HG03280 (cell line): ENCODE measurements around the gene HERC3.

Experiments used
- ATAC-seq: cut with Tn5 transposase; IDR thresholded peaks from one replicate; pipeline ENCODE4 v1.9.1; 2021; ENCODE audit warnings: mild to moderate bottlenecking, moderate library complexity; ENCODE audit not compliant: unreplicated experiment

Gene HERC3

DNA sequence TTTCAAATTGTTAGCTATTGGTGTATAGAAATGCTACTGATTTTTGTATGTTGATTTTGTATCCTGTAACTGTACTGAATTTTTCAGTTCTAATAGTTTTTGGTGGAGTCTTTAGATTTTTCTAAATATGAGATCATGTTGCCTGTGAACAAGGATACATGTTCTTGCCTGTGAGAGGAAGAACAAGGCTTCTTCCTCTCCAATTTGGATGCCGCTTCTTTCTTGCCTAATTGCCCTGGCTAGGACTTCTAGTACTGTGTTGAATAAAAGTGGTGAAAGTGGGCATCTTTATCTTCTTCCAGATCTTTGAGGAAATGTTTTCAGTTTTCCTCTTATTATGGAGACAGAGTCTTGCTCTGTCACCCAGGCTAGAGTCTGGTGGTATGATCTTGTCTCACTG, 121.5 kb downstream of the HERC3 start:
- no peak for ATAC-seq

GRCh38 chr4:88718098-88718497, 125.8 kb downstream of the HERC3 start:
- no peak for ATAC-seq

GRCh38 chr4:88719381-88719780, 127.1 kb downstream of the HERC3 start:
- ATAC-seq, result no peak

GRCh38 chr4:88720451-88721428, 128.5 kb downstream of the HERC3 start:
- ATAC-seq, result no peak

DNA sequence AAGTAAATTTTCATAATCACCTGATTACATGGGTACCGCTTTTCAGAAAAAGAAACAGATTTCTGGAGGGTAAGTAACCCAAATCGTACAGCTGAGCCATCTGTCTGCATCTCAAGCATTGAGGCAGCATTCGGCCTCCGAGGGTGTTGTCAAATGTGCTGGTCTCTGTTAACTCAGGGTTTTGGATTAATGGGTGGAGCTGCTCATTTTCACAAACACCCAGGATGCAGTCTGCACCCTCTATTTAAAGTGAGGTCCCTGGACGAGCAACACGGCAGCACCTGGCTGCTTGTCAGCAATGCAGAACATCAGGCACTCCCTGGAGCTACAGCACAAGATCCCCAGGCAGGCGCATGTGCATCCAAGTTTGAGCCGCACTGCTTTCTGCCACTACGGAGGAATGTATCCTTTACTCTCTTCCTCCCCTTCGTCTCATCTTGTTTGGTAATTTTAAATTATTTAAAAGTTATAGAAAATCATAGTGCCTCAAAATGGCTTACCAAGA, 130.0 kb downstream of the HERC3 start:
- no peak for ATAC-seq

- no peak for ATAC-seq
Measured at GRCh38 chr4:88722828-88723227, 130.5 kb downstream of the HERC3 start.

DNA sequence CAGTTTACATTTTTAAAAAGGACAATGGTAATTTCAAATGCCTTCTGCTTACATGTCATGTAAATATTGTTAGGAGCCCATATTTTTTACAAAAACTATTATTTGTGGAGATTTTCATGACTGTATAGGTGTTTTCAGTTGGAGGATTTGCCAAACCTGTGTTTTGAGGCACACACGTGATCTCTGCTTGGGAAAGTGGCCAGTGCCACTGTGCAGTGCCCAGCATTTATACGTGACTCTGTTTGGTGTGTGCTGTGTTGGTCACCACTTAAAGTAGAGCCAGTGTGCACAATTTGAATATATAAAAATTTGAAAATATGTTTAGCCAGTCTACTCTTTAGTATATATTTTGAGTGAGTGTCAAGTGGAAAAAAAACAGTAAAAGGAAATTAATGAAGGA, 132.1 kb downstream of the HERC3 start:
- ATAC-seq, result no peak

DNA sequence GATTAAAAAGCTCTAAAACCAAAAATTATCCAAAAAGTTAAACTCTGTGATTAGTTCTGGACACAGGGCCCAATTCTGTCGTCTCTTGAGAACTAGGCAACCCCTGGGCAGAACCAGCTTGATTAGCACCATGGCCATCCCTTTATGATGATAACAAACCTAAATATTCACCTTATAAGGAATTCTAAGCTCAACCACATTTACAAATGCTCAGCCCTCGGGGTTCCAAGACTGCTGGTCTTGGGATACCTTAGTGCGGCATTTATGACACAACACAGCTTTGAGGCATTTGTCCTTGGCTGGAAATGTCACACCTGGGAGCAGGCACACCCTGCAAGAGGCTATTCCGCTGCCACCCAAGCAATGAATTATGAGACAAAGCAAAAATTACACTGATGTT, 132.9 kb downstream of the HERC3 start:
- no peak for ATAC-seq

DNA sequence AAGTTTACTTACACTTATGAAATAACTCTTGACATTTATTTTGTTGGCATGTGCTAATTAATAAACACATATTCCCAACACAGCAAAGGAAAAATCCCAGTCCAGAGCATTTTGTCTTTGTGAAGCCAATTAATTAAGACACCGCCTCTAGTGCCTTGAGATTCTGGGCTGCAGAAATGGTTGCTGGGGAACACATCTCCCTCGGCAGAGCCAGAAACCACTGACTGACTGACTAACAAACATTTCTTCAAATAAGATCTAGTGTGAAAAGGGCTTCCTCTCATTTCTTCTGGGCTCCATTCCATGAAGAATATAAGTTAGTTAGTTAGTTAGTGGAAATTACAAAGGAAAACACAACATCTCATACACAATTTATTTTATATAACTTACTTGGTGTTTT, 133.7 kb downstream of the HERC3 start:
- no peak for ATAC-seq

DNA sequence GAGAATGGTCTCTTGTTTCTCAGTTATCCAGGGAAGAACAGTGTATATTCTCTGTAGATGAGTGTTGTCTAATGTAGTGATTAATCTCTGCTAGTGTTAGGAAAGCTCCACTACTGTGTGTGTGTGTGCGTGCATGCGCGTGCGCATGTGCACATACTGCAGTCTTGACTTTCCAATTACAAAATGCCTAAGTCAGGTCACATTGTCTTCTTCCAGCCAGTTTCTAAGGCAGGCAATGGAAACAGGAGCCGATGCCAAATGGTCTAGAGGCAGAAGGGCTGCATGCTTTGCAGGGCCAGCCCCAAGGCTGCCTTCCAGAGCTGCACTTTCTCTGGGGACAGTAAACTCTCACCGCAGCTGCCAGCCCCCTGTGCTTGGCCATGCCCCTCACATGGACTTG, 135.9 kb downstream of the HERC3 start:
- ATAC-seq, result no peak

- no peak for ATAC-seq
Measured at GRCh38 chr4:88729146-88729760, 137.0 kb downstream of the HERC3 start.

GRCh38 chr4:88730811-88731210, 138.5 kb downstream of the HERC3 start:
- no peak for ATAC-seq

DNA sequence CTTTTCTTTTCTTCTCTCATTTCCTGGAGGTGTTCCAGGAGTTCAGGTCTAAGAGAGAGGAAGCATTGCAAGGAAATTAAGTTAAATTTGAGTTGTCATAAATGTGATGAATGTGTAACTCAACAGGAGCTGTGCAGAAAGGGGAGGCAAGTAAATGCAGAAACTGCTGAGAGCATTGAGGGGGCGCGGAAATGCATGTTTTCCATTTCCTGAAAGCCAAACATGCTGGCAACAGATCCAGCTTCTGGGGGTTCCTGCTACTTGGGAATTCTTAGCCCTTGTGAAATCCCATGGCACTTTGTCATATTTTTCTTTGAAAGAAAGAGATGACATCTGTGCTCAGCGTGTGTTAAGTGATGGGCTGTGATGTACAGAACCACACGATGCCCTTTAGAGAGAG, 139.1 kb downstream of the HERC3 start:
- no peak for ATAC-seq

DNA sequence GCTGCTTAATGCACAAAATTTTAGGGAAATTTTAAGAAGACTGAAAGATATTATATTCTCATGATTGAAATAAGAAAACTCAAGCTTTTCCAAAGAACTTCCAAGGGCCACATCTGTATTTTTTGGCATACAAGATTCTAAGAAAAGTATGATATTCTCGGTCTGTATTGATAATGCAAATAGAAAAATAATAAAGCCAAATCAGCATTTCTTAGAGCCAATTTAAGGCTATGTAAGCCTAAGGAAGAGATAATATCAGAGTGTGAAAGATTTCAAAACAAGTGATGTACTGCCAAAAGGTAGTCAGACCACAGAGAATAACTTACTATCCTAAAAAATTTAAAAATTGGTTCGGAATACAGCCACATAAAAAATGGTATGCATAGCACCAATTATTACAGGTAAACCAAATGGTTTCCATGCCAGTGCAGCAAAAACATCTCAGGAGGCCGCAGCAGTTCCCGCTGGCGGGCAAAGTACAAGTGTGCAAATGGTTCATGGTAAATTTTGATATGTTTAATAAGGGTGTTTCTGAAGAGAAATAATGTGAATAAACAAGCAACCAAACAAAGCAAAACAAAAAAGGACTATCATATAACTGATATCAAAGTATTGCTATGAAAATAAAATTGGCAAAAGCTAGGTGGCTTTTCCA, 140.6 kb downstream of the HERC3 start:
- ATAC-seq, result no peak

GRCh38 chr4:88734403-88734949, 142.2 kb downstream of the HERC3 start:
- ATAC-seq, result no peak

DNA sequence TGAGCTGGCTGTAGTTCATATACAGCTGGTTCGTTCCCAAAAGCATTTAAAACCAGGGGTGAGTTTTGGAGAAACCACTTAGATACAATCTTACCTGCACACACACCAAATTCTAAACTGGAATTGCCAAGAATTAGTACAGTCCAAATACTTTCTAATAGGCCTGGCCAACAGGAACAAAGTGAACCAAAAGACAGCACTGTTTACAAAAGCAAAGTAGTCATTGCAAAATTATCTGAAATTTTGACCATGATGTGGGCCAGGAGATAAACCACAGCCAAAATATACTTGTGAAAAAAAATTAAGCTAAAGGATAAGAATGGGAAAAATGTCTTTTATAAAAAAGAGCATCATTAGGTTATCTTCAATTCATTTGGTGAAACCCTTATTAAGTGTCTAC, 143.3 kb downstream of the HERC3 start:
- ATAC-seq, result no peak

- ATAC-seq, result no peak
Measured at GRCh38 chr4:88736264-88736663, 144.0 kb downstream of the HERC3 start.

GRCh38 chr4:88737307-88737941, 145.1 kb downstream of the HERC3 start:
- ATAC-seq, result no peak

DNA sequence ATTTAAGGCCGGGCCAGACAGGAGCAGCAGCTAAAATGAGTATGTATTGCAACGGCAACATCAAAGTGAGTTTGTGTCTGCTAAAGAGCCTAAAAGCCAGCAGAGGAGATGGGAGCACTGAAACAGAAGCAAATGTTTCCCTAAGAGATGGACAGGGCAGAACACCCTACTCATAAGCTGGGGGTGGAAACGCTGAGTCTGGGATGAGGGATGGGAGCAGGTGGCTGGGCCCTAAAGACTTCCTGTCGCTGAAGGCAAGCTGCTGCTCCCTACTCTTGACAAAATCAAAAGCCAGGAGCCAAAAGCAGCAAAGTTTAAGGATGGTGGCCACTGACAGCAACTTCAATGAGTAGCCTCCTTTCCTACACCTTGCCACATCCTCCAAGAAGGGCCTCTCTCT, 145.9 kb downstream of the HERC3 start:
- ATAC-seq, result no peak

GRCh38 chr4:88742561-88742960, 150.3 kb downstream of the HERC3 start:
- no peak for ATAC-seq

- no peak for ATAC-seq
Measured at GRCh38 chr4:88743696-88744095, 151.4 kb downstream of the HERC3 start.
